ACC112 (cell line): ENCODE data around the gene RALGAPA2.

Experiments
- H2AFZ ChIP-seq: fragments of 200-600 bp; sonication (generic); one replicate; pipeline ENCODE4 v1.6.0; 2017; ENCODE audit warnings: antibody characterized with exemption, low read length; ENCODE audit not compliant: unreplicated experiment
- H3K27ac ChIP-seq: fragments of 200-600 bp; sonication (generic); 2 replicates; pipeline ENCODE4 v1.5.1; 2014; ENCODE audit warnings: low read depth, mild to moderate bottlenecking, antibody characterized with exemption, low read length, moderate library complexity
- H3K27me3 ChIP-seq: fragments of 200-600 bp; sonication (generic); 2 replicates; pipeline ENCODE4 v1.6.1; 2014; ENCODE audit warnings: mild to moderate bottlenecking, antibody characterized with exemption, low read length, moderate library complexity, mixed read lengths; ENCODE audit not compliant: insufficient read depth
- H3K36me3 ChIP-seq: fragments of 200-600 bp; sonication (generic); 2 replicates; pipeline ENCODE4 v1.6.1; 2016; ENCODE audit warnings: mild to moderate bottlenecking, antibody characterized with exemption, low read length, moderate library complexity, mixed read lengths; ENCODE audit not compliant: insufficient read depth
- H3K4me1 ChIP-seq: fragments of 200-600 bp; sonication (generic); one replicate; pipeline ENCODE4 v1.6.1; 2016; ENCODE audit warnings: low read length, mixed read lengths; ENCODE audit not compliant: insufficient read depth, unreplicated experiment, control insufficient read depth
- H3K4me3 ChIP-seq: fragments of 200-600 bp; sonication (generic); 2 replicates; pipeline ENCODE4 v1.5.1; 2014; ENCODE audit warnings: mild to moderate bottlenecking, low read depth, low read length
- H3K79me2 ChIP-seq: fragments of 200-600 bp; sonication (generic); one replicate; pipeline ENCODE4 v1.6.0; 2016; ENCODE audit warnings: low read length; ENCODE audit not compliant: control insufficient read depth, unreplicated experiment, insufficient read depth

The RALGAPA2 gene

GRCh38 chr20:20499439-20499838 is 213.0 kb downstream of the RALGAPA2 start:
- H3K36me3 ChIP-seq, result no peaks in the 10 kb centered on the region
- H3K27ac ChIP-seq, result no peak overlapping the region

DNA sequence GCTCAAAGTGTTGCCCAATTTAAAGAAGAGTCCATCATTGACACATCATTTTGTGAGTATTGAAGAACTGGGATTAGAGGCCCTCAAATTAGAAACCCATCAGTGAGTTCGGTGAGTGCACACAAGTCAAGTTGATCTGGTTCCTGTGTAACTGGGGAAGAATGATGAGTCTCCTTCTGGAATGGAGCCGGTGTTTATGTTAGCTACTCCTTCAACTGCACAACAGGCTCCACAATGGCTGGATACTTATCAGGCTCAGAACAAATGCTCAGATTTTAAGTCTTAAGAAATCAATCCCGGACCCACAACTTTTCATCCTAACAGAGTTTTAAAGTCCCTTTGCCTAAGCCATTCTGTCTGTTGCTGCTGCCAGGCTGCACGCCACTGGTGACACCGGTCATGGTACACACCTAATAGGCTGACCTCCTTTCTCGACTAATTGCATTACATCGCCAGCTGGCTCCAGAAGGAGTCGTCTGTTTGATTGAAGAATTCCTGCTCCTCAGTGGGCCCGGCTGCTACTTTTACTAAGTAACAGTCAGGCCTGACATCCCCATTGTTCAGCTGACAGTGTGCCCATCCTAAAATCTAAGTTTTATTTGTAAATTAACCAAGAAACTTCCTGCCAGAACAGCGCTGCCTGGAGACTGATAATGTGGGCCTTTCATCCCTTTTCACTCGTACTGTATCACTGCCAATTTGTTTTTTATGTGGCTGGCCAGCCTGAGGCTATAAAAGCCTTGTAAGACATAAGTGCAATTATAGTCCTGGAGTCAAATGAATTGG is 214.2 kb downstream of the RALGAPA2 start:
- H3K4me1 ChIP-seq, result no peaks in the 10 kb centered on the region
- no peak overlapping the region for H3K27ac ChIP-seq
- H3K4me3 ChIP-seq, result no peak overlapping the region
- no peak overlapping the region for H2AFZ ChIP-seq
- H3K36me3 ChIP-seq, result no peaks in the 10 kb centered on the region
- H3K27me3 ChIP-seq, result no peaks in the 10 kb centered on the region
- no peaks in the 10 kb centered on the region for H3K79me2 ChIP-seq

More at GRCh38 chr20:20499439-20499838, 213.0 kb downstream of the RALGAPA2 start:
- H2AFZ ChIP-seq, result no peak overlapping the region
- no peak overlapping the region for H3K4me3 ChIP-seq
- no peaks in the 10 kb centered on the region for H3K79me2 ChIP-seq
- no peaks in the 10 kb centered on the region for H3K4me1 ChIP-seq
- no peaks in the 10 kb centered on the region for H3K27me3 ChIP-seq

- H3K79me2 ChIP-seq, result no peaks in the 10 kb centered on the region
- no peak overlapping the region for H2AFZ ChIP-seq
- H3K27ac ChIP-seq, result no peak overlapping the region
- H3K4me1 ChIP-seq, result no peaks in the 10 kb centered on the region
- H3K36me3 ChIP-seq, result no peaks in the 10 kb centered on the region
- H3K4me3 ChIP-seq, result no peak overlapping the region
- H3K27me3 ChIP-seq, result no peaks in the 10 kb centered on the region
Measured at GRCh38 chr20:20497242-20497978, 215.0 kb downstream of the RALGAPA2 start.

DNA sequence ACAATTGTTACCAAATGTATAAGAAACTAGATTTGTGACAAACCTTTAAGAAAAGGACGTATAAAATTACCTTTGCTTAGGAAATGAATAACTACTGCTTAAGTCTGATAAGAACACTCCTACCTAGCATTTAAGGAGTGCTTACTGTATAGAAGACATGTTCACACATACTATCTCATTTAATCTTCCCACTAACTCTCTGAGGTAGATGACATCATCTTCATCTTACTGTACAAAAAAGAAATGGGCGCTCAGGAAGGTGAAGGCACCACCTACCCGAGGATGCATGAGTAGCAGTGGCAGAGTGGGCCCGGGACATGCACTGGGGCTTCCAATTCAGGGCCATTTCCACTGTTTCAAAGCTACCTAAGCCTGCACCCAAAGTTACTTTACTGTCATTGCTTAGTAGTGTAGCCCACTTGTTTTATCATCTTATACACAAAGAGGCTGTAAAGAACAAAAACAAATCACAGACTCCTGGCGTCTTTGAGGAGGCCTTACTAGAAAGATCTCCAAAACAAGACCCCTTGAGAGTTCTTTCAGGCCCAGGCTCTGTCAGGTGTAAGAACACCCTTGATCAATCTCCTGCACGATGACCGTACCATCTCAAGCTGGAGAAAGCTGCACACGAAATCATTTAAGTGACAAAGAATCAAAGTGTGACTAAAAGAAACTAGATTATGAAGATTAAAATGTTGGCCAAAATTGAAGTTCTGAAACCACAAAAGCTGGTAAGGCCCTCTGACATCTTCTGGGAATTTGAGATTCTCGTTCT is 216.5 kb downstream of the RALGAPA2 start:
- H3K79me2 ChIP-seq, result no peaks in the 10 kb centered on the region
- H3K4me3 ChIP-seq, result no peak overlapping the region
- H3K27ac ChIP-seq, result no peak overlapping the region
- no peaks in the 10 kb centered on the region for H3K36me3 ChIP-seq
- H2AFZ ChIP-seq, result no peak overlapping the region
- H3K4me1 ChIP-seq, result no peaks in the 10 kb centered on the region
- H3K27me3 ChIP-seq, result no peaks in the 10 kb centered on the region

DNA sequence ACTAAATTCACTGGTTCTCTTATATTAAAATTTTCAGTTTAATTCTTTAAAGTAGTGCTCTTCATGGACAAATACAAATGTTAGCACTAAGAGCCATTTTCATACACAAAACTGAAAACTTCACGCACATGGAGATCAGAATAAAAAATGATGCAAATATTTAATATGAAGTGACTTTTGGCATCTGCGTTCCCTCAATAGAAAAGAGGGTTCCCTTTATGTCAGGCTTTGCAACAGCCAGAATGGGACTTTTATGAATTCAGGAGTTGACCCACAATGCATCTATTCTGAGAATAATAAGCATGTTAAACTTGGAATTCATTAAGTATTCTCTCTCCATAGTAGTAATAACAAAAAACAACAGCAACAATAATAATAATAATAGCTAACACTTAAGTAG is 218.7 kb downstream of the RALGAPA2 start:
- no peak overlapping the region for H2AFZ ChIP-seq
- no peaks in the 10 kb centered on the region for H3K4me1 ChIP-seq
- H3K27ac ChIP-seq, result no peak overlapping the region
- H3K27me3 ChIP-seq, result no peaks in the 10 kb centered on the region
- no peak overlapping the region for H3K4me3 ChIP-seq
- no peaks in the 10 kb centered on the region for H3K36me3 ChIP-seq
- H3K79me2 ChIP-seq, result no peaks in the 10 kb centered on the region

GRCh38 chr20:20492521-20493332 is 219.7 kb downstream of the RALGAPA2 start:
- Histone ChIP-seq H3K4me3 (no peak overlapping the region), H3K36me3 (no peaks in the 10 kb centered on the region), H3K4me1 (no peaks in the 10 kb centered on the region), H3K79me2 (no peaks in the 10 kb centered on the region), H3K27ac (no peak overlapping the region), H2AFZ (no peak overlapping the region), H3K27me3 (no peaks in the 10 kb centered on the region)

GRCh38 chr20:20491784-20492264 is 220.6 kb downstream of the RALGAPA2 start:
- Histone ChIP-seq H3K4me1 (no peaks in the 10 kb centered on the region), H3K27ac (no peak overlapping the region), H3K27me3 (no peaks in the 10 kb centered on the region), H2AFZ (no peak overlapping the region), H3K4me3 (no peak overlapping the region), H3K79me2 (no peaks in the 10 kb centered on the region), H3K36me3 (no peaks in the 10 kb centered on the region)

DNA sequence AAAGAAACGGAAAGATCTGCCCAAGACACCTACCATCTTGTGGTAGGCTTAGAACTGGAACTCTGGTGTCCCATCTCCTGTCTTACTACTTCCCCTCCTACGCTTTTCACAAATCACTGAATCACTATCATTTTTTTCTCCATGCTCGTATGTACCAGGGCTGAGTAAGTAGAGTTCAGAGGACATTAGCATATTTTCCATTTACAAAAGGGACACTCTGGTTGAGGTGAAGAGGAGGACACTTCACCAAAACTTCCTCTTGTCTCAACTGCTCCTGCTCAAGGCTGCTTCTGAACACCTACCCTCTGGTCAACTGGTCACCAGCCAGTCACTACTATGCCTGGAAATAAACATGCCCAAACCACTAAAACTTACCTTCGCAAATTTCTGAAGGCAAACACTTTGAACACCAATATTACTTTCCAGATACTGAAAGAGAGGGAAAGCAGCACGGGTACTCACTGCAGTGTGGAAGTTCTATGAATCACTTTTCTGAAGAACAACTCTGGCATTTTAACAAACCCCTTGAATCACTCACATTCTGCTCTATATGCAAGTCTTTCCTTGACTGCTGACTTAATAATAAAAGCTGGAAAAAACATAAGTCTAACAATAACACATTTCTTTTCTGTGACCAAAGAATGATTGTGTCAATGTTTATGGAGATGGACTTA is 221.2 kb downstream of the RALGAPA2 start:
- no peaks in the 10 kb centered on the region for H3K4me1 ChIP-seq
- no peaks in the 10 kb centered on the region for H3K36me3 ChIP-seq
- H3K27ac ChIP-seq, result no peak overlapping the region
- H3K4me3 ChIP-seq, result no peak overlapping the region
- H2AFZ ChIP-seq, result no peak overlapping the region
- H3K27me3 ChIP-seq, result no peaks in the 10 kb centered on the region
- no peaks in the 10 kb centered on the region for H3K79me2 ChIP-seq

- H3K27ac ChIP-seq, result no peak overlapping the region
- no peak overlapping the region for H3K4me3 ChIP-seq
- H3K4me1 ChIP-seq, result no peaks in the 10 kb centered on the region
- H3K36me3 ChIP-seq, result no peaks in the 10 kb centered on the region
- no peaks in the 10 kb centered on the region for H3K79me2 ChIP-seq
- no peak overlapping the region for H2AFZ ChIP-seq
- no peaks in the 10 kb centered on the region for H3K27me3 ChIP-seq
Measured at GRCh38 chr20:20490673-20491072, 221.8 kb downstream of the RALGAPA2 start.
